H1 (cell line): ENCODE data around the gene RWDD3. TPM values are rescaled to one million over a fixed set of nuclear protein-coding genes. Genes with fewer than 3 reads are reported as not detected.

Source experiments
- CTCF ChIA-PET: fragments of 300-600 bp; sonication (Branson Sonifier 250); formaldehyde crosslinking; loops from one replicate; lab custom pipeline; 2021; ENCODE audit not compliant: partially characterized antibody; lab: Charles Lee
- POLR2A ChIA-PET: fragments of 300-600 bp; sonication (Branson Sonifier 250); formaldehyde crosslinking; loops from one replicate; lab custom pipeline; 2021; ENCODE audit warnings: inconsistent platforms; ENCODE audit not compliant: partially characterized antibody; lab: Charles Lee
- DNase-seq, 2 experiments: peaks; one replicate each; pipeline versions ENCODE4 v3.0.0 to v3.0.0-alpha.2; 2010 to 2022; ENCODE audit warnings: low spot score in 2 of 2, low read depth in 1 of 2, mixed read lengths in 1 of 2
- FAIRE-seq: peaks from 2 replicates; lab custom pipeline; 2011; peaks lifted over from hg19 to GRCh38; lab: Jason Lieb, UNC
- H2AFZ ChIP-seq: 2 replicates; pipeline ENCODE4 v1.8.1; 2012; ENCODE audit warnings: low read length, inconsistent platforms
- H2AK5ac ChIP-seq: 2 replicates; pipeline ENCODE4 v1.6.1; 2013; ENCODE audit warnings: low read depth, low read length
- H2BK120ac ChIP-seq: replicated peaks from 2 replicates; pipeline ENCODE3; 2013; ENCODE audit warnings: low read depth, low read length, inconsistent platforms
- H2BK12ac ChIP-seq: 2 replicates; pipeline ENCODE4 v1.6.1; 2013; ENCODE audit warnings: low read depth, low read length
- H2BK15ac ChIP-seq: 2 replicates; pipeline ENCODE4 v1.6.1; 2013; ENCODE audit warnings: low read length
- H2BK20ac ChIP-seq: 2 replicates; pipeline ENCODE4 v1.6.1; 2013; ENCODE audit warnings: low read length
- H2BK5ac ChIP-seq: 2 replicates; pipeline ENCODE4 v1.6.1; 2013; ENCODE audit warnings: low read depth, low read length
- H3K14ac ChIP-seq: 2 replicates; pipeline ENCODE4 v1.6.1; 2013; ENCODE audit warnings: inconsistent platforms; ENCODE audit not compliant: insufficient read length
- H3K18ac ChIP-seq: 2 replicates; pipeline ENCODE4 v1.6.1; 2013; ENCODE audit warnings: low read length; ENCODE audit errors: extremely low read depth
- H3K23ac ChIP-seq: 2 replicates; pipeline ENCODE4 v1.6.1; 2013; ENCODE audit warnings: inconsistent platforms; ENCODE audit not compliant: insufficient read length
- H3K23me2 ChIP-seq: 2 replicates; pipeline ENCODE4 v1.6.1; 2013; ENCODE audit warnings: low read depth, low read length
- H3K27ac ChIP-seq: 2 replicates; pipeline ENCODE4 v1.6.1; 2011; ENCODE audit warnings: low read depth, low read length, inconsistent platforms
- H3K27me3 ChIP-seq, 4 experiments: replicated peaks in 1 of 4; 1 replicate in 1 of 4; 2 replicates in 3 of 4; pipeline versions ENCODE4 v1.6.1 to v1.8.1; 2011 to 2013; ENCODE audit warnings: low read length in 3 of 4, mild to moderate bottlenecking in 3 of 4, inconsistent platforms in 2 of 4, mixed read lengths in 2 of 4, moderate library complexity in 1 of 4; ENCODE audit not compliant: control insufficient read depth in 3 of 4, insufficient read depth in 3 of 4; ENCODE audit errors: extremely low read depth in 1 of 4
- H3K36me3 ChIP-seq, 4 experiments: 2 replicates each; pipeline versions ENCODE4 v1.6.1 to v1.8.1; 2011 to 2013; ENCODE audit warnings: mild to moderate bottlenecking in 4 of 4, low read length in 3 of 4, moderate library complexity in 2 of 4, control low read depth in 1 of 4, inconsistent platforms in 1 of 4; ENCODE audit not compliant: insufficient read depth in 4 of 4, control insufficient read depth in 2 of 4
- H3K4ac ChIP-seq: replicated peaks from 2 replicates; pipeline ENCODE3; 2013; ENCODE audit warnings: low read length, low read depth, mixed read lengths, inconsistent platforms; ENCODE audit not compliant: insufficient read length
- H3K4me1 ChIP-seq, 4 experiments: replicated peaks in 1 of 4; 1 replicate in 1 of 4; 2 replicates in 3 of 4; pipeline versions ENCODE4 v1.6.1 to v1.8.1; 2011 to 2013; ENCODE audit warnings: low read length in 3 of 4, inconsistent platforms in 2 of 4, mixed read lengths in 1 of 4; ENCODE audit not compliant: insufficient read depth in 4 of 4, control insufficient read depth in 3 of 4
- H3K4me2 ChIP-seq, 2 experiments: 2 replicates each; pipeline versions ENCODE4 v1.6.1 to v1.8.1; 2011 to 2013; ENCODE audit warnings: low read depth in 2 of 2, low read length in 2 of 2, control low read depth in 1 of 2, inconsistent platforms in 1 of 2, mild to moderate bottlenecking in 1 of 2; ENCODE audit not compliant: insufficient read depth in 1 of 2
- H3K4me3 ChIP-seq, 4 experiments: fragments of 200-600, 300-600 bp in 1 of 4; sonication (generic), shearing (Covaris generic), sonication (Bioruptor Twin) in 1 of 4; 2 replicates each; pipeline versions ENCODE4 v1.5.1 to v1.8.1; 2011 to 2016; ENCODE audit warnings: low read length in 4 of 4, low read depth in 3 of 4, control low read depth in 2 of 4, inconsistent platforms in 2 of 4, mild to moderate bottlenecking in 2 of 4, mixed read lengths in 1 of 4, moderate library complexity in 1 of 4; ENCODE audit not compliant: insufficient read depth in 2 of 4; ENCODE audit errors: extremely low read depth in 1 of 4
- H3K56ac ChIP-seq: replicated peaks from 2 replicates; pipeline ENCODE3; 2013; ENCODE audit warnings: low read depth, mild to moderate bottlenecking, mixed read lengths, low read length, inconsistent platforms; ENCODE audit not compliant: insufficient read length
- H3K79me1 ChIP-seq: 2 replicates; pipeline ENCODE4 v1.6.1; 2013; ENCODE audit warnings: low read depth, low read length, control low read depth
- H3K79me2 ChIP-seq, 2 experiments: 2 replicates each; pipeline versions ENCODE4 v1.6.1 to v1.8.1; 2012 to 2013; ENCODE audit warnings: low read length in 2 of 2, mild to moderate bottlenecking in 2 of 2, inconsistent platforms in 1 of 2; ENCODE audit not compliant: insufficient read depth in 2 of 2, control insufficient read depth in 1 of 2
- H3K9ac ChIP-seq, 4 experiments: replicated peaks in 1 of 4; 1 replicate in 1 of 4; 2 replicates in 3 of 4; pipeline versions ENCODE4 v1.6.1 to v1.8.1; 2011 to 2013; ENCODE audit warnings: low read depth in 3 of 4, low read length in 3 of 4, control low read depth in 2 of 4, mild to moderate bottlenecking in 2 of 4, moderate library complexity in 2 of 4, inconsistent platforms in 1 of 4; ENCODE audit errors: extremely low read depth in 1 of 4
- H3K9me3 ChIP-seq, 2 experiments: 2 replicates each; pipeline versions ENCODE4 v1.6.1 to v1.8.1; 2012 to 2013; ENCODE audit warnings: mild to moderate bottlenecking in 2 of 2, moderate library complexity in 2 of 2, control low read depth in 1 of 2, inconsistent platforms in 1 of 2, low read depth in 1 of 2, low read length in 1 of 2, mixed read lengths in 1 of 2; ENCODE audit not compliant: insufficient read depth in 2 of 2
- H4K20me1 ChIP-seq, 2 experiments: replicated peaks in 1 of 2; 2 replicates each; pipeline versions ENCODE3 to v1.8.1; 2011 to 2013; ENCODE audit warnings: inconsistent platforms in 2 of 2, low read length in 2 of 2, mild to moderate bottlenecking in 1 of 2; ENCODE audit not compliant: insufficient read depth in 2 of 2, control insufficient read depth in 1 of 2
- H4K5ac ChIP-seq: 2 replicates; pipeline ENCODE4 v1.6.1; 2013; ENCODE audit warnings: low read length, low read depth, mixed read lengths, inconsistent platforms; ENCODE audit not compliant: insufficient read length
- H4K8ac ChIP-seq: 2 replicates; pipeline ENCODE4 v1.8.0; 2013; ENCODE audit warnings: mild to moderate bottlenecking, moderate library complexity, low read length, inconsistent platforms; ENCODE audit not compliant: insufficient read depth; ENCODE audit errors: extremely low read depth
- H4K91ac ChIP-seq: replicated peaks from 2 replicates; pipeline ENCODE3; 2013; ENCODE audit warnings: low read length, mixed read lengths, inconsistent platforms; ENCODE audit not compliant: insufficient read length
- CTBP2 ChIP-seq: IDR thresholded peaks from 2 replicates; pipeline ENCODE4 v1.7.0; 2011; ENCODE audit warnings: borderline replicate concordance, mild to moderate bottlenecking, moderate library complexity, mixed read lengths, low read length; ENCODE audit not compliant: insufficient read depth, insufficient read length
- EZH2 ChIP-seq: fragments of 200-600 bp; sonication (generic); IDR thresholded peaks from 2 replicates; pipeline ENCODE4 v1.7.1; 2012; ENCODE audit warnings: low read depth, mild to moderate bottlenecking, moderate library complexity, low read length, inconsistent platforms; ENCODE audit not compliant: severe bottlenecking
- GABPA ChIP-seq: IDR thresholded peaks from 2 replicates; pipeline ENCODE4 v1.6.1; 2011; ENCODE audit warnings: mild to moderate bottlenecking, low read length, moderate library complexity, borderline replicate concordance; ENCODE audit not compliant: insufficient read depth
- GTF2F1 ChIP-seq: IDR thresholded peaks from 2 replicates; pipeline ENCODE4 v1.6.1; 2012; ENCODE audit warnings: low read depth, low read length, improper control_type of control experiment, borderline replicate concordance
- MAFK ChIP-seq: IDR thresholded peaks from 2 replicates; pipeline ENCODE4 v1.6.1; 2012; ENCODE audit warnings: low read depth, mild to moderate bottlenecking, improper control_type of control experiment, low read length
- RNF2 ChIP-seq: fragments of 200-900, 300-1000 bp; sonication (generic); IDR thresholded peaks from 2 replicates; pipeline ENCODE4 v1.7.1; 2016; ENCODE audit warnings: borderline replicate concordance, low read depth, mild to moderate bottlenecking, antibody characterized with exemption, low read length; ENCODE audit not compliant: poor library complexity, severe bottlenecking; ENCODE audit errors: missing control alignments
- SIX5 ChIP-seq: IDR thresholded peaks from 2 replicates; pipeline ENCODE4 v1.6.1; 2011; ENCODE audit warnings: mild to moderate bottlenecking, low read depth, low read length
- SRF ChIP-seq: IDR thresholded peaks from 2 replicates; pipeline ENCODE4 v1.6.1; 2011; ENCODE audit warnings: mild to moderate bottlenecking, low read depth, low read length, moderate library complexity
- TAF1 ChIP-seq: IDR thresholded peaks from 2 replicates; pipeline ENCODE4 v1.6.1; 2011; ENCODE audit warnings: mild to moderate bottlenecking, low read depth, low read length
- TEAD4 ChIP-seq: IDR thresholded peaks from 2 replicates; pipeline ENCODE4 v1.6.1; 2012; ENCODE audit warnings: low read depth, low read length, inconsistent platforms, mixed read lengths
- USF2 ChIP-seq: IDR thresholded peaks from 2 replicates; pipeline ENCODE4 v1.6.1; 2011; ENCODE audit warnings: low read length, improper control_type of control experiment
- polyA plus RNA-seq, 7 experiments: library from polyadenylated mRNA; depleted of rRNA in 3 of 7; stranded (reverse) in 5 of 7; unstranded in 2 of 7; fragments of >200 nt in 5 of 7; fragments of 200-250 nt in 2 of 7; gene quantifications; 1 replicate in 5 of 7; 2 replicates in 1 of 7; 4 replicates in 1 of 7; pipeline versions ENCODE4 v1.2.1 to v1.2.3, GENCODE V29; 2011 to 2013; ENCODE audit warnings: missing spikeins in 2 of 7, mixed read lengths in 2 of 7
- total RNA-seq: library from RNA; stranded (reverse); fragmentation: NEBNext Ultra II Directional; extraction: Animal tissue kit (Norgen Biotek cat#: 25700); gene quantifications from 2 replicates; pipeline ENCODE4 v1.2.1, GENCODE V29; 2021
- TF ChIP-seq, protein P1 (sequence below): IDR thresholded peaks from 2 replicates; pipeline ENCODE4 v1.6.1; 2012; ENCODE audit warnings: low read length, inconsistent platforms

Gene RWDD3
- total and polyA plus RNA-seq, 2 of the 8 experiments (the other 6 are each of a cell fraction or from before 2014, with no cell fraction given), result 7.9 to 14.5 TPM

- Histone ChIP-seq H4K5ac (no peak overlapping the region), H3K23ac (no peak overlapping the region), H4K20me1 (no peaks in the 10 kb centered on the region), H2BK120ac (no peak overlapping the region), H2BK5ac (no peak overlapping the region), H2BK15ac (no peak overlapping the region), H3K4me3 (no peak overlapping the region), H3K27ac (no peak overlapping the region), H3K4me1 (peaks cover 0 to 4% (median 2%) of the 10 kb centered on the region in 4 experiments; a peak in 2 of 7 replicates), H3K4ac (no peak overlapping the region), H3K56ac (no peak overlapping the region), H3K9ac (no peak overlapping the region), H3K4me2 (no peak overlapping the region), H3K79me1 (no peaks in the 10 kb centered on the region), H3K27me3 (no peaks in the 10 kb centered on the region), H3K18ac (no peak overlapping the region), H2BK12ac (no peak overlapping the region), H3K79me2 (no peaks in the 10 kb centered on the region), H2AK5ac (no peak overlapping the region), H3K36me3 (no peaks in the 10 kb centered on the region), H2AFZ (no peak overlapping the region), H3K23me2 (no peaks in the 10 kb centered on the region), H4K91ac (no peak overlapping the region), H3K9me3 (no peaks in the 10 kb centered on the region), H2BK20ac (no peak overlapping the region), H3K14ac (no peak overlapping the region), H4K8ac (no peak overlapping the region)
- DNase-seq (no peak), FAIRE-seq (no peak)
- ChIA-PET POLR2A (no interaction called here), CTCF (interaction anchor here (1.2 kb wide), 1 partner anchor 22 kb away, joined by 3 read pairs; no protein-coding TSS in a partner anchor)
- no peak for TF ChIP-seq GTF2F1
- TF ChIP-seq MAFK, result no peak
- no peak for TF ChIP-seq GABPA
- no peak for TF ChIP-seq USF2
- no peak for TF ChIP-seq SRF
- no peak for TF ChIP-seq SIX5
- no peak for TF ChIP-seq CTBP2
- no peak for TF ChIP-seq EZH2
- TF ChIP-seq TAF1, result no peak
- TF ChIP-seq TEAD4, result no peak
- no peak for TF ChIP-seq RNF2
- TF ChIP-seq, protein P1, sequence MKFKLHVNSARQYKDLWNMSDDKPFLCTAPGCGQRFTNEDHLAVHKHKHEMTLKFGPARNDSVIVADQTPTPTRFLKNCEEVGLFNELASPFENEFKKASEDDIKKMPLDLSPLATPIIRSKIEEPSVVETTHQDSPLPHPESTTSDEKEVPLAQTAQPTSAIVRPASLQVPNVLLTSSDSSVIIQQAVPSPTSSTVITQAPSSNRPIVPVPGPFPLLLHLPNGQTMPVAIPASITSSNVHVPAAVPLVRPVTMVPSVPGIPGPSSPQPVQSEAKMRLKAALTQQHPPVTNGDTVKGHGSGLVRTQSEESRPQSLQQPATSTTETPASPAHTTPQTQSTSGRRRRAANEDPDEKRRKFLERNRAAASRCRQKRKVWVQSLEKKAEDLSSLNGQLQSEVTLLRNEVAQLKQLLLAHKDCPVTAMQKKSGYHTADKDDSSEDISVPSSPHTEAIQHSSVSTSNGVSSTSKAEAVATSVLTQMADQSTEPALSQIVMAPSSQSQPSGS, result no peak
Observed at GRCh38 chr1:95201905-95202304, 32.1 kb upstream of the RWDD3 start.
